K562 (cell line): ENCODE results near the gene CFAP157. TPM values are rescaled to one million over a fixed set of nuclear protein-coding genes. Genes with fewer than 3 reads are reported as not detected.

Experiments used
- ATAC-seq: fragments of 200-7000 bp; cut with Tn5 transposase; 3 replicates; pipeline ENCODE4 v1.9.1; 2020; ENCODE audit warnings: moderate library complexity
- BruUV-seq: library from RNA; stranded (reverse); fragments of 400-500 nt; replicated peaks from 2 replicates; lab custom pipeline; 2021; lab: Mats Ljungman, UMichigan
- CTCF ChIA-PET: fragments of 300-600 bp; formaldehyde crosslinking; extraction: SDS; loops from one replicate; lab custom pipeline; 2021; ENCODE audit warnings: low intra/inter-chr PET ratio; lab: Yijun Ruan, JAX
- POLR2A ChIA-PET: fragments of 300-600, 350-650 bp; sonication (Branson Sonifier 250); formaldehyde crosslinking; extraction: SDS; loops from one replicate; lab custom pipeline; 2021; ENCODE audit warnings: antibody characterized with exemption, inconsistent platforms; lab: Yijun Ruan, JAX
- DNase-seq, 4 experiments: peaks; one replicate each; pipeline versions ENCODE4 v3.0.0 to v3.0.0-alpha.2; 2011 to 2018; ENCODE audit warnings: low spot score in 3 of 4, mixed read lengths in 3 of 4; ENCODE audit errors: extremely low read depth in 1 of 4
- FAIRE-seq: peaks from 2 replicates; lab custom pipeline; 2011; peaks lifted over from hg19 to GRCh38; lab: Jason Lieb, UNC
- H2AFZ ChIP-seq: 2 replicates; pipeline ENCODE4 v1.6.0; 2011; ENCODE audit warnings: low read depth, low read length, control low read depth, inconsistent platforms
- H3K27ac ChIP-seq: fragments of 200-600 bp; 3 replicates; pipeline ENCODE4 v1.8.0; 2011; ENCODE audit warnings: low read depth, mild to moderate bottlenecking, control low read depth, inconsistent platforms, low read length, moderate library complexity, mixed read lengths; ENCODE audit errors: extremely low read depth
- H3K27me3 ChIP-seq, 2 experiments: fragments of 300-600 bp in 1 of 2; 2 replicates in 1 of 2; 3 replicates in 1 of 2; pipeline versions ENCODE4 v1.6.0 to v1.8.0; 2011; ENCODE audit warnings: inconsistent platforms in 2 of 2, low read length in 2 of 2, mild to moderate bottlenecking in 1 of 2, mixed read lengths in 1 of 2, moderate library complexity in 1 of 2; ENCODE audit not compliant: control insufficient read depth in 2 of 2, insufficient read depth in 2 of 2
- H3K36me3 ChIP-seq: fragments of 300-600 bp; 3 replicates; pipeline ENCODE4 v1.8.0; 2011; ENCODE audit warnings: mild to moderate bottlenecking, low read length, inconsistent platforms; ENCODE audit not compliant: control insufficient read depth, insufficient read depth
- H3K4me1 ChIP-seq, 2 experiments: fragments of 200-600 bp in 1 of 2; replicated peaks in 1 of 2; 2 replicates in 1 of 2; 3 replicates in 1 of 2; pipeline versions ENCODE4 v1.5.1 to v1.8.0; 2011; ENCODE audit warnings: inconsistent platforms in 2 of 2, low read length in 2 of 2, mild to moderate bottlenecking in 1 of 2, mixed read lengths in 1 of 2, moderate library complexity in 1 of 2; ENCODE audit not compliant: control insufficient read depth in 2 of 2, insufficient read depth in 2 of 2
- H3K4me2 ChIP-seq: 2 replicates; pipeline ENCODE4 v1.6.1; 2011; ENCODE audit warnings: low read length, control low read depth, inconsistent platforms, mixed read lengths; ENCODE audit not compliant: insufficient read depth
- H3K4me3 ChIP-seq: fragments of 200-600 bp; sonication (generic), shearing (Covaris generic); 2 replicates; pipeline ENCODE4 v1.5.1; 2016; ENCODE audit warnings: control low read depth, inconsistent platforms
- H3K79me2 ChIP-seq: fragments of 200-600 bp; 3 replicates; pipeline ENCODE4 v1.8.0; 2011; ENCODE audit warnings: low read length, inconsistent platforms; ENCODE audit not compliant: control insufficient read depth, insufficient read depth
- H3K9ac ChIP-seq, 2 experiments: 2 replicates each; pipeline versions ENCODE4 v1.6.0 to v1.6.1; 2011; ENCODE audit warnings: low read depth in 2 of 2, low read length in 2 of 2, control low read depth in 1 of 2, inconsistent platforms in 1 of 2, mild to moderate bottlenecking in 1 of 2, mixed read lengths in 1 of 2; ENCODE audit not compliant: insufficient read depth in 1 of 2
- H3K9me1 ChIP-seq: one replicate; pipeline ENCODE4 v1.6.0; 2011; ENCODE audit warnings: inconsistent platforms, mild to moderate bottlenecking, low read length, moderate library complexity; ENCODE audit not compliant: control insufficient read depth, insufficient read depth
- H3K9me3 ChIP-seq: replicated peaks from 2 replicates; pipeline ENCODE4 v1.5.1; 2011; ENCODE audit warnings: low read depth, low read length, inconsistent platforms; ENCODE audit not compliant: control insufficient read depth, insufficient read depth
- H4K20me1 ChIP-seq: replicated peaks from 2 replicates; pipeline ENCODE4 v1.6.1; 2011; ENCODE audit warnings: low read length, inconsistent platforms, mixed read lengths; ENCODE audit not compliant: control insufficient read depth, insufficient read depth
- ARID2 ChIP-seq: fragments of 450-650 bp; IDR thresholded peaks from 2 replicates; pipeline ENCODE4 v1.6.1; 2017; ENCODE audit warnings: antibody characterized with exemption, mild to moderate bottlenecking
- BRCA1 ChIP-seq, 2 experiments: fragments of 450-650 bp in 1 of 2; sonication (generic) in 1 of 2; formaldehyde crosslinking in 1 of 2; IDR thresholded peaks; 2 replicates each; pipeline versions ENCODE4 v1.5.0 to v1.6.1; 2017 to 2020; ENCODE audit warnings: mild to moderate bottlenecking in 1 of 2, missing genetic modification reagents in 1 of 2
- CEBPG ChIP-seq, 3 experiments: fragments of 200-800 bp in 1 of 3; sonication (Bioruptor generic) in 1 of 3; sonication (generic) in 1 of 3; formaldehyde crosslinking in 1 of 3; IDR thresholded peaks in 2 of 3; conservative IDR thresholded peaks in 1 of 3; 2 replicates each; pipeline versions ENCODE4 v1.6.1 to v1.8.0; 2016 to 2022; ENCODE audit warnings: missing compliant biosample characterization in 2 of 3, missing genetic modification characterization in 2 of 3, mild to moderate bottlenecking in 1 of 3, missing genetic modification reagents in 1 of 3
- FOXM1 ChIP-seq, 2 experiments: fragments of 450-650 bp in 1 of 2; sonication (generic) in 1 of 2; formaldehyde crosslinking in 1 of 2; IDR thresholded peaks; 2 replicates each; pipeline versions ENCODE4 v1.6.1 to v1.9.0; 2017 to 2022; ENCODE audit warnings: low read depth in 2 of 2, mild to moderate bottlenecking in 2 of 2, missing genetic modification reagents in 1 of 2, moderate library complexity in 1 of 2
- HNRNPLL ChIP-seq: fragments of 200-400 bp; formaldehyde crosslinking; IDR thresholded peaks from 2 replicates; pipeline ENCODE4 v1.6.1; 2017; ENCODE audit warnings: low read length, low read depth, mild to moderate bottlenecking; ENCODE audit not compliant: poor library complexity, severe bottlenecking
- KDM2B ChIP-seq: fragments of 250-450 bp; sonication (Bioruptor Pico); IDR thresholded peaks from 2 replicates; pipeline ENCODE4 v1.8.0; 2021; ENCODE audit warnings: mild to moderate bottlenecking, moderate library complexity
- NFYB ChIP-seq: IDR thresholded peaks from 2 replicates; pipeline ENCODE4 v1.6.1; 2011; ENCODE audit warnings: mild to moderate bottlenecking, moderate library complexity; ENCODE audit not compliant: insufficient read length; ENCODE audit errors: extremely low read depth
- NR2C2 ChIP-seq, 2 experiments: fragments of 200-800 bp in 1 of 2; sonication (Bioruptor generic) in 1 of 2; sonication (generic) in 1 of 2; formaldehyde crosslinking in 1 of 2; IDR thresholded peaks; 2 replicates each; pipeline versions ENCODE4 v1.6.1 to v1.8.0; 2016 to 2022; ENCODE audit warnings: mild to moderate bottlenecking in 1 of 2, missing compliant biosample characterization in 1 of 2, missing genetic modification characterization in 1 of 2, missing genetic modification reagents in 1 of 2
- RCOR1 ChIP-seq, 2 experiments: IDR thresholded peaks; 2 replicates each; pipeline ENCODE4 v1.6.1; 2012; ENCODE audit warnings: low read depth in 2 of 2, low read length in 2 of 2, borderline replicate concordance in 1 of 2, improper control_type of control experiment in 1 of 2
- TCF7L2 ChIP-seq: fragments of 150-350 bp; IDR thresholded peaks from 2 replicates; pipeline ENCODE4 v1.6.1; 2016; ENCODE audit warnings: low read depth, mild to moderate bottlenecking, low read length, moderate library complexity
- WGBS: fragments of 100-300 bp; shearing (Covaris generic); methylation state at CpG from one replicate; pipeline ENCODE4 v1.1.6; 2016; ENCODE audit warnings: low coverage, mixed read lengths; ENCODE audit not compliant: insufficient coverage; ENCODE audit errors: missing lambda C conversion rate; 5-methylcytosine and 5-hydroxymethylcytosine counted together
- in situ Hi-C: fragments of 300-500 bp; cut with MboI; formaldehyde crosslinking; loops from 4 replicates; pipeline ENCODE4 v1.15.0; 2018; ENCODE audit warnings: inconsistent platforms, mixed read lengths
- intact Hi-C: fragments of 100-400 bp; cut with micrococcal nuclease; formaldehyde crosslinking; loops from 2 replicates; pipeline ENCODE4 v1.14.2; 2022
- polyA plus RNA-seq, 8 experiments: library from polyadenylated mRNA; depleted of rRNA in 4 of 8; stranded (reverse) in 5 of 8; unstranded in 3 of 8; fragments of >200 nt; fragmentation: Nextera tagmentation in 2 of 8; fragmentation: Illumina TruSeq in 1 of 8; extraction: Ambion mirVana in 2 of 8; extraction: Trizol in 1 of 8; gene quantifications; 2 replicates each; pipeline versions ENCODE4 v1.2.1 to v1.2.3, GENCODE V29; 2011 to 2014; ENCODE audit warnings: inconsistent platforms in 1 of 8, missing spikeins in 1 of 8
- total RNA-seq, 7 experiments: library from RNA; depleted of rRNA in 6 of 7; stranded (reverse); fragments of >200 nt in 6 of 7; fragmentation: Illumina TruSeq in 2 of 7; extraction: Trizol in 2 of 7; gene quantifications; 2 replicates each; pipeline versions ENCODE4 v1.2.1 to v1.2.3, GENCODE V29; 2011 to 2021; ENCODE audit warnings: low replicate concordance in 1 of 7
- TF ChIP-seq, protein P1 (sequence below): fragments of 200-800 bp; sonication (Bioruptor generic); IDR thresholded peaks from 2 replicates; pipeline ENCODE4 v1.6.1; 2017; ENCODE audit warnings: missing genetic modification characterization, missing compliant biosample characterization

Gene CFAP157
- total and polyA plus RNA-seq, 9 of the 15 experiments (the other 6 are each of a cell fraction or from before 2014, with no cell fraction given): 0.03 TPM; not detected in 8

DNA sequence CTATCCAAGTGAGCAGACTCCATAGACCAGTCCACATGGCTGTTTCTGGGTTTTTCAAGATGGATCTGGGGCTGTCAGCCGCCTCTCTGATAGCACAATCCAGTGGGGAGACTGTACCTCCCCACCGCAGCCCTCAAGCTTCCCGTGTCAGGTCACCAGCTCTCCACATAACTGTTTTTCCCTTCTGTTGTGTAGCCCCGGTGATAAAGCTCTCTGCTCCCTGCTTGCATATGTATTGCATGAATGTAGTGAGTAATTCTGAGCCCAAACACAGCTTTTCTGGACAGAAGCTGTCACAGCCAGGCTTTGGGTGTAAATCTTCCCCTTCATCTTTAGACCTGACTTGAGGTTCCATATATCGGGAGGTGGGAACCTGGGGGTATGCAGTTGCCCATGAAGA is 23.1 kb upstream of the CFAP157 start:
- ChIA-PET CTCF (no interaction called here), POLR2A (interaction anchor here (0.6 to 1.0 kb wide), 3 partner anchors 12 to 31 kb away, joined by 3 read pairs; no protein-coding TSS in a partner anchor)
- in situ Hi-C loops (no loop called here), intact Hi-C loops (no loop called here)
- ATAC-seq: no peak; the same call in 2 of the 3 replicates
- BruUV-seq: no TSS peak
- Histone ChIP-seq H4K20me1 (no peaks in the 10 kb centered on the region), H3K9me1 (no peaks in the 10 kb centered on the region), H3K9me3 (no peaks in the 10 kb centered on the region), H3K79me2 (no peaks in the 10 kb centered on the region), H3K27ac (no peak overlapping the region), H3K36me3 (peaks cover 33% of the 10 kb centered on the region; the same call in 2 of the 3 replicates), H3K4me1 (no peaks in the 10 kb centered on the region; a peak in 1 of 5 replicates), H3K9ac (no peak overlapping the region; a peak in 1 of 4 replicates), H3K4me3 (no peak overlapping the region), H2AFZ (no peak overlapping the region), H3K4me2 (no peak overlapping the region), H3K27me3 (no peaks in the 10 kb centered on the region)
- DNase-seq: no peak
- TF ChIP-seq ARID2 (no peak), CEBPG (CRISPR knock-in tag; IDR thresholded peaks at IDR 0.05) (0 out of 2 replicates have a peak, but pooled peaks have one; percentile 24), CEBPG (tag; conservative IDR thresholded peaks at IDR 0.05 in 1 of 2, IDR thresholded peaks at IDR 0.05 in 1 of 2) (no peak), BRCA1 (IDR thresholded peaks at IDR 0.05) (no peak), BRCA1 (CRISPR knock-in tag; IDR thresholded peaks at IDR 0.05) (no peak)
- WGBS: 68% methylated on average over 5 of the region's 5 CpGs
- no peak for FAIRE-seq

DNA sequence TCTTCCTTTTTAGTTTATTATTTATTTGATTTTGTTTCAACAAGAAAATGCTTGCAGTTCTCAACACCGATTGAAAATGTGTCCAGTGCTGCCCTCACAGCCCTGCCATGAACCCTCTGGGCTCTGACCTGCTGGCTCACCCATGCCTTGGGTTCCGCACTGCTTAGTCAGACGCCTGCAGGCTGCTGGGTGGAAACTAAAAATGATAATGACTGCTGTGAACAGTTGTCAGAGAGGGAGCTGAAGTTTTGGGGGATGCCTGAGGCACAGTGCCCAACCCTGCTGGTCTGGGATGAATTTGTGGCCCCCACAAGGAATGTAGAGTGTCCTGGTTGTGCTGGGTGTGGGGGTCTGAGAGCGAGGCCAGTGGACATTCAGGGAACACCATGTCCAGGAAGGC is 22.2 kb upstream of the CFAP157 start:
- FAIRE-seq (no peak), ATAC-seq (no peak), DNase-seq (no peak)
- no peaks in the 10 kb centered on the region for H3K9me1 ChIP-seq
- H3K79me2 ChIP-seq: no peaks in the 10 kb centered on the region
- in situ Hi-C loops (no loop called here), intact Hi-C loops (no loop called here)
- no peaks in the 10 kb centered on the region for H3K27me3 ChIP-seq
- H3K4me2 ChIP-seq: no peak overlapping the region
- BruUV-seq: no TSS peak
- POLR2A ChIA-PET: interaction anchor here (0.6 to 1.4 kb wide), 3 partner anchors 11 to 20 kb away, joined by 3 to 4 read pairs (median 3); no protein-coding TSS in a partner anchor
- H3K9me3 ChIP-seq: no peaks in the 10 kb centered on the region
- no peaks in the 10 kb centered on the region for H4K20me1 ChIP-seq
- peaks cover 33% of the 10 kb centered on the region; the same call in 2 of the 3 replicates for H3K36me3 ChIP-seq
- CTCF ChIA-PET: no interaction called here
- H3K4me1 ChIP-seq: no peaks in the 10 kb centered on the region; a peak in 1 of 5 replicates
- H3K9ac ChIP-seq: 0 out of 4 replicates have a peak overlapping the region, but pooled peaks of 1 of the 2 experiments have one; percentile 22
- no peak overlapping the region for H3K27ac ChIP-seq
- 55% methylated on average over 4 of the region's 4 CpGs for WGBS
- H2AFZ ChIP-seq: no peak overlapping the region
- H3K4me3 ChIP-seq: no peak overlapping the region
- TF ChIP-seq NFYB (no peak), FOXM1 (IDR thresholded peaks at IDR 0.05; ENCODE audit: low read depth) (no peak), FOXM1 (CRISPR knock-in tag; IDR thresholded peaks at IDR 0.05; ENCODE audit: low read depth) (no peak), RCOR1 (IDR thresholded peaks at IDR 0.05; ENCODE audit: borderline replicate concordance in 1 of 2, low read depth in 2 of 2, low read length in 2 of 2) (no peak), NR2C2 (CRISPR knock-in tag; IDR thresholded peaks at IDR 0.05) (no peak), NR2C2 (tag; IDR thresholded peaks at IDR 0.05) (no peak), KDM2B (no peak), HNRNPLL (no peak), TCF7L2 (no peak)
- TF ChIP-seq, protein P1, sequence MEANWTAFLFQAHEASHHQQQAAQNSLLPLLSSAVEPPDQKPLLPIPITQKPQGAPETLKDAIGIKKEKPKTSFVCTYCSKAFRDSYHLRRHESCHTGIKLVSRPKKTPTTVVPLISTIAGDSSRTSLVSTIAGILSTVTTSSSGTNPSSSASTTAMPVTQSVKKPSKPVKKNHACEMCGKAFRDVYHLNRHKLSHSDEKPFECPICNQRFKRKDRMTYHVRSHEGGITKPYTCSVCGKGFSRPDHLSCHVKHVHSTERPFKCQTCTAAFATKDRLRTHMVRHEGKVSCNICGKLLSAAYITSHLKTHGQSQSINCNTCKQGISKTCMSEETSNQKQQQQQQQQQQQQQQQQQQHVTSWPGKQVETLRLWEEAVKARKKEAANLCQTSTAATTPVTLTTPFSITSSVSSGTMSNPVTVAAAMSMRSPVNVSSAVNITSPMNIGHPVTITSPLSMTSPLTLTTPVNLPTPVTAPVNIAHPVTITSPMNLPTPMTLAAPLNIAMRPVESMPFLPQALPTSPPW: no peak
